ENCODE measurements around the gene RHOA. TPM values are rescaled to one million over a fixed set of nuclear protein-coding genes. Genes with fewer than 3 reads are reported as not detected.
A peak's percentile ranks its signal among the peaks of the same experiment; 100 is the strongest.

RHOA gene
- total and polyA plus RNA-seq, 2 of the 8 experiments (the other 6 are each of a cell fraction or from before 2014, with no cell fraction given) = 176 to 397 TPM

GRCh38 chr3:49413338-49413734 is 1.6 kb upstream of the RHOA start:
- Histone ChIP-seq H2AFZ (ENCODE audit: low read length) (no peak overlapping the region), H3K18ac (ENCODE audit: extremely low read depth, low read length) (no peak overlapping the region), H3K4me2 (ENCODE audit: insufficient read depth in 1 of 2, low read depth in 2 of 2, low read length in 2 of 2) (peak overlapping the region in 1 of 2 experiments; percentile 80; a peak in 1 of 4 replicates), H3K4me1 (replicated peaks in 1 of 4; ENCODE audit: control insufficient read depth in 3 of 4, insufficient read depth in 4 of 4, low read length in 3 of 4) (peaks cover 3 to 13% (median 10%) of the 10 kb centered on the region in 4 experiments; a peak in 6 of 7 replicates), H4K5ac (ENCODE audit: insufficient read length, low read depth, low read length) (no peak overlapping the region), H2BK15ac (ENCODE audit: low read length) (no peak overlapping the region; the same call in 1 of the 2 replicates), H3K14ac (ENCODE audit: insufficient read length) (no peak overlapping the region), H3K9ac (replicated peaks in 1 of 4; ENCODE audit: extremely low read depth in 1 of 4, low read depth in 3 of 4, low read length in 3 of 4) (no peak overlapping the region), H3K27me3 (replicated peaks in 1 of 4; ENCODE audit: control insufficient read depth in 3 of 4, extremely low read depth in 1 of 4, insufficient read depth in 3 of 4, low read length in 3 of 4) (no peaks in the 10 kb centered on the region), H2AK5ac (ENCODE audit: low read depth, low read length) (no peak overlapping the region; the same call in 1 of the 2 replicates), H3K79me2 (ENCODE audit: control insufficient read depth in 1 of 2, insufficient read depth in 2 of 2, low read length in 2 of 2) (peaks cover 22 to 30% of the 10 kb centered on the region in 2 experiments), H3K4me3 (ENCODE audit: extremely low read depth in 1 of 4, insufficient read depth in 2 of 4, low read depth in 3 of 4, low read length in 4 of 4) (0 out of 8 replicates have a peak overlapping the region, but pooled peaks of 1 of the 4 experiments have one; percentile 89), H3K9me3 (ENCODE audit: insufficient read depth in 2 of 2, low read depth in 1 of 2, low read length in 1 of 2) (no peaks in the 10 kb centered on the region), H2BK12ac (ENCODE audit: low read depth, low read length) (peak overlapping the region; percentile 50; the same call in 1 of the 2 replicates), H3K36me3 (ENCODE audit: control insufficient read depth in 2 of 4, insufficient read depth in 4 of 4, low read length in 3 of 4) (peaks cover 0 to 7% (median 4%) of the 10 kb centered on the region in 4 experiments; a peak in 2 of 8 replicates), H4K8ac (ENCODE audit: extremely low read depth, insufficient read depth, low read length) (no peak overlapping the region), H3K27ac (ENCODE audit: low read depth, low read length) (no peak overlapping the region), H3K56ac (replicated peaks; ENCODE audit: insufficient read length, low read depth, low read length) (no peak overlapping the region), H3K79me1 (ENCODE audit: low read depth, low read length) (peaks cover 12% of the 10 kb centered on the region), H2BK5ac (ENCODE audit: low read depth, low read length) (0 out of 2 replicates have a peak overlapping the region, but pooled peaks have one; percentile 10), H4K91ac (replicated peaks; ENCODE audit: insufficient read length, low read length) (no peak overlapping the region), H2BK120ac (replicated peaks; ENCODE audit: low read depth, low read length) (no peak overlapping the region), H2BK20ac (ENCODE audit: low read length) (no peak overlapping the region), H3K23ac (ENCODE audit: insufficient read length) (no peak overlapping the region), H4K20me1 (replicated peaks in 1 of 2; ENCODE audit: control insufficient read depth in 1 of 2, insufficient read depth in 2 of 2, low read length in 2 of 2) (peaks cover 8 to 12% of the 10 kb centered on the region in 2 experiments), H3K4ac (replicated peaks; ENCODE audit: insufficient read length, low read depth, low read length) (no peak overlapping the region), H3K23me2 (ENCODE audit: low read depth, low read length) (peaks cover 16% of the 10 kb centered on the region)
- no peak for DNase-seq (ENCODE audit: low read depth in 1 of 2, low spot score in 2 of 2)
- POLR2A ChIA-PET (ENCODE audit: partially characterized antibody) = interaction anchor here (0.7 to 4.2 kb wide), 7 partner anchors 9 to 122 kb away, joined by 3 to 57 read pairs (median 19); partner anchors contain the start of genes AMT, DAG1 and GPX1
- 85% methylated on average over 6 of the region's 6 CpGs; no CpG with 5 or more reads in 1 of the 2 experiments for WGBS, 2 experiments (ENCODE audit: extremely low coverage in 1 of 2, insufficient coverage in 1 of 2, insufficient read length in 1 of 2, insufficient replicate concordance in 2 of 2, low coverage in 1 of 2, low lambda C conversion rate in 2 of 2, missing lambda C conversion rate in 1 of 2)
- no peak for TF ChIP-seq ATF3 (IDR thresholded peaks at IDR 0.05; ENCODE audit: insufficient read depth, low read depth, low read length)
- TF ChIP-seq BACH1 (IDR thresholded peaks at IDR 0.05; ENCODE audit: low read length) = no peak
- no peak for TF ChIP-seq PHF8 (conservative IDR thresholded peaks at IDR 0.05; ENCODE audit: low read depth, low read length)
- TF ChIP-seq RFX5 (IDR thresholded peaks at IDR 0.05; ENCODE audit: borderline replicate concordance, low read depth, low read length) = no peak
- CTCF ChIA-PET (ENCODE audit: partially characterized antibody) = interaction anchor here (0.9 to 1.6 kb wide), 3 partner anchors 8 to 258 kb away, joined by 4 to 9 read pairs (median 4); no protein-coding TSS in a partner anchor
- no peak for FAIRE-seq
